Measurements from ENCODE around the gene DAAM1.

The DAAM1 gene

DNA sequence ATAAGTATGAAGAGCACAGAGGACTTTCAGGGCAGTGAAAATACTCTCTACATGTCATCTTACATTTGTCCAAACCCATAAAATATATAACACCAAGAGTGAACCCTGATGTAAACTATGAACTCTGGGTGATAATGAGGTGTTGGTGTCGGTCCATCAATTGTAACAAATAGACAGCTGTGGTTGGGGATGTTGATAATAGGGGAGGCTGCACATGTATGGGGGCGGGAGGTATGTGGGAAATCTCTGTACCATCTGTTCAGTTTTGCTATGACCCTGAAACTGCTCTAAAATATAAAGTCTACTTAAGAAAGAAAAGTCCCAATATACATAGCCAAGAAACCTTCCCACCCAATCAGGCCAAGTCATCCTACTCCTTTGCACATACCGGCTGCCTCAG, 188.2 kb downstream of the DAAM1 start:
- DNase-seq, result no peak

DNA sequence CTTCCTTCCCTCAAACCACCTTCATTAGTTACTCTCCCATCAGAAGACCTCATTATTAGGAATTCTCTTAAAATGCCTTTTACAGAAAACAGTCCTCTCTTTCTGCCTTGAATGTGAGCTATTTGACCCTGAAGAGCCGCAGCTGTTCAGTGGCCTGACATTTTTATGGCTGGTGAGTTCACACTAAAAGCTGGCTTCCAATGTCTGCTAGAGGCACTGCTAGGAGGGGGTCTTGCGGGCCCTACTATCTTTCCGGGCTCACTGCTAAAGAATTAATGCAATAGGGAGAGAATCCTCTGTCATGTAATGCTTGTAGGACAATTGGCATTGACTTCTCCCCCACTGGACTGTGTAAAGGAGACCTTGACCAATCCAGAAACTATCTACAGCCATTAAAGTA, 189.0 kb downstream of the DAAM1 start:
- DNase-seq, result no peak

DNA sequence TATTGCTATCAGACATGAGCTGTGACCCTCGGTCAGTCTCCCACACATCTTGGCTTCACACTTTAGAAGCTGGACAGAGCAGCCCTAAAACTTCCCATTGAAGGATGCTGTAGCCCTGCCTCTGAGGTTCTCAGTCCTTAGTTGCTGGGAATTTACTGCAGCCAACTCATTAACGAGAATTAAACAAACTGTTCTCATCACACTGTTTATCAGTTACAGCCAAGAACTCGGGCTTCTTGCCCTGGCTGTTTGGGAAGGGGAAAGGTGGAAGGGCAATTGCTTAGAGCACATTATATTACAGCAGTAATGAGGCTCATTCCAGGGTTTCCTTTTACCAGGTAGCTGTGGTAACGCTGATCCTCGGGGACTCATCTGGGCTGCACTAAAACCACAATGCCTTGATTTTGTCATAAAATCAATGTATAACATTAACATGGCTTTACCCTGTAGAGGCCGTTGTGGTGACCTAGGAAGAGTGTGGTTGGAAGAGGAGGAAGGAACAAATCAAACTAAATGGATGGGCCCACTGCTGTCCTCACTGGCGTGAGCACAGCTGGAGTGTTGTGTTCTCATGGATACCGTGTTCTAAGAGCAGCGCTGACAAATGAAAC, 189.6 kb downstream of the DAAM1 start:
- no peak for DNase-seq

DNA sequence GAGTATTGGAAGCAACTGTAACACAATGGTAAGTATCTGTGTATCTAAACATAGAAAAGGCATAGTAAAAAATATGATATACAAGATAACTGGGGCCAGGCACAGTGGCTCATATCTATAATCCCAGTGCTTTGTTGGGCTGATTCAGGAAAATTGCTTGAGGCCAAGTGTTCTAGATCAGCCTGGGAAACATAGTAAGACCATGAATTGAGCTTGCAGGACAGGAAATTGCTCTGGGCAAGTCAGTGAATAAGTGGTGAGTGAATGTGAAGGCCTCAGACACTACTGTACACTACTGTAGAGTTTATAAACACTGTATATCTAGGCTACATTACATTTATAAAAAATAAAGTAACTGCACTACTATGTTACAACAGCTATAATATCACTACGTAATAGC, 201.5 kb downstream of the DAAM1 start:
- no peak for DNase-seq

DNA sequence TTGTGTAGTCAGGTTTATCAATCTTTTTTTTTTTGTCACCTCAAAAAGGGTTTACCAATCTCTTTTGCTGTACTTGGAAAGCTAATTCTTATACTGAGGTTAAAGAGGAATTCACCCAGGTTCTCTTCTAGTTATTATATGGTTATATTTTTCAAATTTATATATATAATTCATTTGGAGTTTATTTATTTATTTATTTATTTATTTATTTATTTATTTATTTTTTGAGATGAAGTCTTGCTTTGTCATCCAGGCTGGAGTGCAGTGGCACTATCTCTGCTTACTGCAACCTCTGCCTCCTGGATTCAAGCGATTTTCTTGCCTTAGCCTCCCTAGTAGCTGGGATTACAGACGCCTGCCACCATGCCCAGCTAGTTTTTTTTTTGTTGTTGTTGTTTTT, 202.9 kb downstream of the DAAM1 start:
- DNase-seq, result no peak

DNA sequence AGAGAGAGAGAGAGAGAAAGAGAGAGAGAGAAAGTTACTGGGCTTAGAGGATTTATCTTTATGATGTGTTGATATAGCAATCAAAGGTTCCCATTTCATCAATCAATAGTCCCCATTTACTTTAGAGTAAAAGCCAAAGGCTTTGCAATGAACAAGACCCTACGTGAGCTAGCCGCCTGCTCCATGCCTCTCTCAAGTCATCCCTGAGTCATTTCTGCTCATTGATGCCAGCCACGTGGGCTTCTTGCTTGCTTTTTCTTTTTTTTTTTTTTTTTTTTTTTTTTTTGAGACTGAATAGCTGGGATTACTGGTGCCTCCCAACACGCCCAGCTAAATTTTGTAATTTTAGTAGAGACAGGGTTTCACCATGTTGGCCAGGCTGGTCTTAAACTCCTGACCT, 205.8 kb downstream of the DAAM1 start:
- no peak for DNase-seq

DNA sequence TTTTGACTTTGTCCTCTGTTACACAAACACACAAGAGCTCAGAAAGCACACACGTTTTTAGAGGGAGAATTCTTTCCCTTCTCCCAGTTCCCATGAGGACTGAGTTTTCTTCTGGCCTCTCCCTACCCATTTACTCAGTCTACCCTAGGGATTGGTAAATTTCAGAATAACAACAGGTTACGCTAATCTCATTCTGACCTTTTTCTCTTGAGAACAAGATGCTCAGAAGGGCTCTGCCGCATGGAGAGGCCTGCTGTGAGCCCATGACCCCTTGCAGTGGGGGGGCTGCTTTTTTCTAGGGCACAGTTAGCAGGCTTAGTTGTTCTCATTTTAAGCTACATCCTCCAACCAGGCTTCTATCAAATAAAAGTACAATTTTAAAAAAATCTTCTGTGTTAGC, 207.2 kb downstream of the DAAM1 start:
- DNase-seq, result no peak

DNA sequence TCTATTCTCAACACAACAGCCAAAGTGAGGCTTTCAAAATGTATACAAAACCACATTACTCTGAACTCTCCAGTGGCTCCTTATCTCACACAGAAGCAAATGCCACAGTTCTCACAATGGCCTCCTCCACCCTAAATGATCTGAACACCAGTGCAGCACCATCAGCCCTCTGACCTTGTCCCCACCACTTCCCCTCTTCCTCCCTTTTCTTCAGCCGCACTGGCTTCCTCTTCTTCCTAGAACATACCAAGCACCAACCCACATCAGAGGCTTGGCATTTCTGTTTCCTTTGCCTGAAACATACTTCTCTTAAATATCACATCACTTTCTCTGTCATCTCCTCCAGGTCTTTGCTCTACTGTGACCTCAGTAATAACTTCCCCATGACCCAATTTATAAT, 210.4 kb downstream of the DAAM1 start:
- DNase-seq, result no peak

DNA sequence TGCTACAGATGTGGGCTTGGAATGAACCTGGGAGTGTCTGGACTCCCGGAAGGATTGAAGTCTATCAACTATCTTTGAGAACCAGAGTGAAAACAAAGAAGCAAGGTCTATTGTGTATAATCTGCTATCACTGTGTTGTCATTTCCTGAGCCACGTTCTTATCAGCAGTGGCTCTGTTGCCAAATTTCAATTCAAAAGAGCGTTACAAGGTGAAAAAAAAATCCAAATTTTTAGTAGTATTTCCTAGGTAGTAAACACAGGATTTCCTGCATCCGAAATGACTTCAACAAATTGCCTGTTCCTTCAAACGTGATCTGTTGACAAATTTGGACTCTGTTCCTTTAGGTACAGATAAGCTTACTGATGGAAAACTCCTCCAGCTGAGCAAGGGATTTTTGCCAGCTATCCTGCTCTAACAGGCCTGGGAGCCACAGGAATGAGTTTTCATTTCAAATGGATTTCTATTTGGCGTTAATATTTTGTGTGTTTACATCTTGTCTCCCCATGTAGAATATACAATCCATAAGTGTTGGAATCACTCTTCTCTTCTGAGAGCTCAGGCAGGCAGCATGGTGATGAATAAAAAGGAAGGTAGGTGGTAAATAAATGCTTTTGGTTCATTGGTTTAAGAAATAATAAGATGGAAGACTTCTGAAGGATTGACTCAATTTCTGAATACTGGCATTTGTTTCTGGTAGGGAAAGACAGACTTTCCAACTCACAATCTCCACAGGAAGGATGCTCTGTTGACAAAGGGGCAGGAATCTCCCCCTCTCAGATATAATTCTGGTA, 218.2 kb downstream of the DAAM1 start:
- DNase-seq, result peak; percentile 53

DNA sequence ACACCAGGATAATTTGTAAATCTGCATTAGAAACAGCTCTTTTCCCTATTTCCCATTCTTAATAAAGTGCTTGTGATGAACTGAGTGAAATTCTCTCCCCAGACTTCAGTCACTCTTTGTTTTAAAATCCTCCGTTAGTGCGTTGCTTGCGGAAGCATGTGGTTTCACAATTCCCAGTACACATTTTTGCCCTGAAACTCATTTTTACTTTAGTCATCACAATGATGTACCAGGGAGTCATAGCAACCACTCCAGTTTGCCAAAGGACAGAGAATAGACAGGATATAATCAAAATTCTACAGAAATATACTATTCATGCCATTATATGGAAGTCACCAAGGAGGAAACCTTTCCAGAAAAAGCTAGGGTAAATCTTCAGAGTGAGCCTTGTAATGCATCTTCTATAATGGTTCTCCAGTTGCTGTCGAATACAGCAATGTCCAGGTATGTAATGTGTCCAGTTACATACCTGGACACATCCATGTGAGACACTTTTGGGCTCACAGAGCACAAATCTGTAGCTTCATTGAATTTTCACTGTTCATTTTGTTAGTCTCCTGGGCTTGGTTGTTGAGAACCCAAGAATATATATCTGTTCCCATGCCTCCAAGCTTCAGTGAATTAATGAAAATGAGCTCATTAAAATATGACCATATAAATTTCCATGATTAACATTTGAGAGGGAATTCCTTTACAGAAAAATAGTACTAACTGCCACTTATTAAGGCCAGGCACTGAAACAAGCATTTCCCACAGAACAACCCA, 219.0 kb downstream of the DAAM1 start:
- DNase-seq, result peak; percentile 96

DNA sequence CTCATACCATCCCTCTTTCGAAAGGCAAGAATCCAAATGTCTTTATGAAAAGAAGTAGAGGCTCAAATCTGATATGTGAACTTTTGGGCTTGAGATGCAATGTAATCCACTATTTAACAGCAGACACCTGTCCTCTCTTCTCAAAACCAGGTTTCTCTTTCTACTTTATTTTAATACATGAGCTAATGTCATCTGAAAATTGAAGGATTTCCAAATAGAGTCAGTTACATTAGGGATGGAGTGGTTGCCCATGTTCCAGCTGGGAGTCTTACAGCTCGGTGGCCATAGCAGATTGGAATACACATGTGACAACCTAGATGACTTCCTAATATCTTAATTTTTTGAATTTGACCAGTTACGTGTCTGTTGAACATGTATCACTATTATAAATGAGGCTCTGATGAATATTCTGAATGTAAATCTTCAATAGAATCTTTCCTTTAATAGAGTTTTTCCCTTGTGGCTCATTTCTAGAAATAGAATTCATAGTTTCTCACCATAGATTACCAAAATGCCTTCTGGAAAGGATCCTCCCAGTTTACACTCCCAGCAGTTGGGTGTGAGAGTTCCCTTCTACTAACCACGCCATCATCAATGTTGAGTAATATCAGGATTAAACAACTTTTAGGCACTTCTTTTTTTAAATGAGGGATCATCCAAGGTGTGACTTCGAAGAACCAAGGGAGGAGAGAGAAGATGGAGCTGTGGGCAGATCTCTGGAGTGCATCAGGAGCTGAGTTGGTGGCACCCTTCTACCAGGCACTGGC, 227.6 kb downstream of the DAAM1 start:
- no peak for DNase-seq

DNA sequence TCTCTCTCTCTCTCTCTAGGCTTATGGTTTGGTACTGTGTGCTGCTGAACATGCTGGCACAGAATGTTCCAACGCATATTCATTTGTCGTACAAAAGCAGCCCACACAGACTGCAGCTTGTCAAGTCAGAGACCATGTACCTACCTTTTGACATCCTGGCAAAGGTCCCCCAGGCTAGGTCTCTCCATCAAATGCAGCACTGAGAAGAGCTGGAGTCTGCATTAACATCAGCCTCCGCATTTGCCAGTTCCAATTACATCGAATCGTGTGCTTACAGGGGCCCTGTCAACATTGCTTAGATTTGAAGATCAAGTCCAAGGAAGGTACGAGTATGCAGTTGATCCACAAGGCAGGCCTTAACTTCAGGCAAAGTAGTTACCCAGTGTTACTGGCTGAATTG, 228.8 kb downstream of the DAAM1 start:
- DNase-seq, result no peak

DNA sequence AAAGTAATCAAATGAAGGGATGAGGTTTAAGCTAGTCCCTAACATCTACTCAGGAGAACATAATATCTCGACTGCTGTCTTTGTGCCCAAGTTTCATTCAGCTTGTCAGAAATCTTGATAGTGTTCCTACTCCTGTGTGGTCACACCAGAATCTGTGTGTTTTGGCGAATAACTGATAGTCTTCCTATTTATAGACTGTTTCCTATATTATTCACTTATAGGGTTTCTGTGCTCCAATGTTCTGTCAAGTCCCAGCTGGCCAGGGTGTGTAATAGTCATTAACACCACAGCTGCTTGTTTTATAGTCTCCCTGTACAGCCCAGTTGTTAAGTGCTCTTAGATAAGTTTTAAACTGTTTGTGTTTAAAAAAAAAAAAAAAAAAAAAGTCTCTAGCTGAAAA, 230.8 kb downstream of the DAAM1 start:
- no peak for DNase-seq

All from fibroblast of skin of right biceps (primary cell).